GM21619 (cell line): ENCODE data around the gene PCDHA13.
"Not testable (repeated sequence)": the region's sequence is repeated elsewhere in the genome, so short reads cannot be mapped to it uniquely, and the experiment has no call there.

Experiments
- ATAC-seq: cut with Tn5 transposase; IDR thresholded peaks from one replicate; pipeline ENCODE4 v1.9.1; 2021; ENCODE audit not compliant: unreplicated experiment

Gene PCDHA13, protein sequence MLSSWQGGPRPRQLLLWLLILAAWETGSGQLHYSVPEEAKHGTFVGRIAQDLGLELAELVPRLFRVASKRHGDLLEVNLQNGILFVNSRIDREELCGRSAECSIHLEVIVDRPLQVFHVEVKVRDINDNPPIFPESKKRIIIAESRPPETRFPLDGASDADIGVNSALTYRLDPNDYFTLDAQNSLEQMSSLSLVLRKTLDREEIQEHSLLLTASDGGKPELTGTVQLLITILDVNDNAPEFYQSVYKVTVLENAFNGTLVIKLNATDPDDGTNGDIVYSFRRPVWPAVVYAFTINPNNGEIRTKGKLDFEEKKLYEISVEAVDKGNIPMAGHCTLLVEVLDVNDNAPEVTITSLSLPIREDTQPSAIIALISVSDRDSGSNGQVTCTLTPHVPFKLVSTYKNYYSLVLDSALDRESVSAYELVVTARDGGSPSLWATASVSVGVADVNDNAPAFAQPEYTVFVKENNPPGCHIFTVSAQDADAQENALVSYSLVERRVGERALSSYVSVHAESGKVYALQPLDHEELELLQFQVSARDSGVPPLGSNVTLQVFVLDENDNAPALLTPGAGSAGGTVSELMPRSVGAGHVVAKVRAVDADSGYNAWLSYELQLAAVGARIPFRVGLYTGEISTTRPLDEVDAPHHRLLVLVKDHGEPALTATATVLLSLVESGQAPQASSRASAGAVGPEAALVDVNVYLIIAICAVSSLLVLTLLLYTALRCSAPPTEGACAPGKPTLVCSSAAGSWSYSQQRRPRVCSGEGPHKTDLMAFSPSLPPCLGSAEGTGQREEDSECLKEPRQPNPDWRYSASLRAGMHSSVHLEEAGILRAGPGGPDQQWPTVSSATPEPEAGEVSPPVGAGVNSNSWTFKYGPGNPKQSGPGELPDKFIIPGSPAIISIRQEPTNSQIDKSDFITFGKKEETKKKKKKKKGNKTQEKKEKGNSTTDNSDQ

DNA sequence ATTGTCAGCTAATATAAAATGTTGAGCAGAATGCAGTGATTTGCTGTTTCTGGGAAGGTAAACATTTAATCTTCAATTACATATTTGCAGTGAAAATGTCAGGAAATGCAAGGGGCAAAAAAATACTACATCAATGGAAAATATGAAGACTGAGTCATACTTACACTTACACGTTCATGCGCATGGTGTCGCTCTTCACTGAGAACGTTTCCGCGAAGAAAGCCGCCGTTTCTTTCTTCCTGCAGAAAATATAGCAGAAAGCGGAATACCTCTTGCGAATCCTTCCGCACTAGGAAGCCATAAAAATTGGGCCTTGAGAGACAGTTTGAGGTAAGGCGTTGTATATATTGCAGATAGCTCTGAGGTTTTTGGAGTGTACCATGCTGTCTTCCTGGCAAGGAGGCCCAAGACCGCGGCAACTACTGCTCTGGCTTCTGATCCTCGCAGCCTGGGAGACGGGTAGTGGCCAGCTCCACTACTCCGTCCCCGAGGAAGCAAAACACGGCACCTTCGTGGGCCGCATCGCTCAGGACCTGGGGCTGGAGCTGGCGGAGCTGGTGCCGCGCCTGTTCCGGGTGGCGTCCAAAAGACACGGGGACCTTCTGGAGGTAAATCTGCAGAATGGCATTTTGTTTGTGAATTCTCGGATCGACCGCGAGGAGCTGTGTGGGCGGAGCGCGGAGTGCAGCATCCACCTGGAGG, at the start of gene PCDHA13:
Gene PCDHA13, plus strand, starts transcription at position 236 of the 702 bp plus-strand sequence. Its CDS starts 145 bp downstream, at position 381.
- no peak for ATAC-seq

DNA sequence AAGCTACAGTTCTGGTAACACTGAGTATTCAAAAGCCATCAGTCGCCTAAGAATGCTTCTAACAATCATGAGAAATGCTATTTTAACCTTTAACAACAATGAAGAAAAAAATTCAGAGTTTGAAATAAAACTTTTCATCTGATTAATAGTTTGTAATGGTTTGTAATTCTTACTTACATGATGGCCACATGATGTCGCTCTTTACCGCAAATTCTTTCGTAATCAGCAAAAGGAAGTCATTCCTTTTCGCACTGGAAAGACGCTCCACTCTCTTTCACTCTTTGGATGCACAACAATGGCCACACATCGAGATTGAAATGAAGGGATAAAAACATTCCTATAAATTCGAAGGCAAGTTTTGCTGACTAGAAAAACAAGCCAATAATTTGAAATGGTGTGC, 47.9 kb upstream of the PCDHA13 start, which contains the start of gene PCDHA7:
Gene PCDHA7, plus strand, starts transcription at position 277 of the 400 bp plus-strand sequence. Its CDS starts 115 bp downstream, at position 392.
- no peak for ATAC-seq

DNA sequence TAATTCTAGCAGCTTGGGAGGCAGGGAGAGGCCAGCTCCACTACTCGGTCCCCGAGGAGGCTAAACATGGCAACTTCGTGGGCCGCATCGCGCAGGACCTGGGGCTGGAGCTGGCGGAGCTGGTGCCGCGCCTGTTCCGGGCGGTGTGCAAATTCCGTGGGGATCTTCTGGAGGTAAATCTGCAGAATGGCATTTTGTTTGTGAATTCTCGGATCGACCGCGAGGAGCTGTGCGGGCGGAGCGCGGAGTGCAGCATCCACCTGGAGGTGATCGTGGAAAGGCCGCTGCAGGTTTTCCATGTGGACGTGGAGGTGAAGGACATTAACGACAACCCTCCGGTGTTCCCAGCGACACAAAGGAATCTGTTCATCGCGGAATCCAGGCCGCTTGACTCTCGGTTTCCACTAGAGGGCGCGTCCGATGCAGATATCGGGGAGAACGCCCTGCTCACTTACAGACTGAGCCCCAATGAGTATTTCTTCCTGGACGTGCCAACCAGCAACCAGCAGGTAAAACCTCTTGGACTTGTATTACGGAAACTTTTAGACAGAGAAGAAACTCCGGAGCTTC, 47.4 kb upstream of the PCDHA13 start:
- not testable (repeated sequence) for ATAC-seq

- ATAC-seq, result no peak
These were observed 46.1 kb upstream of the PCDHA13 start for GRCh38 chr5:140835622-140836510.

DNA sequence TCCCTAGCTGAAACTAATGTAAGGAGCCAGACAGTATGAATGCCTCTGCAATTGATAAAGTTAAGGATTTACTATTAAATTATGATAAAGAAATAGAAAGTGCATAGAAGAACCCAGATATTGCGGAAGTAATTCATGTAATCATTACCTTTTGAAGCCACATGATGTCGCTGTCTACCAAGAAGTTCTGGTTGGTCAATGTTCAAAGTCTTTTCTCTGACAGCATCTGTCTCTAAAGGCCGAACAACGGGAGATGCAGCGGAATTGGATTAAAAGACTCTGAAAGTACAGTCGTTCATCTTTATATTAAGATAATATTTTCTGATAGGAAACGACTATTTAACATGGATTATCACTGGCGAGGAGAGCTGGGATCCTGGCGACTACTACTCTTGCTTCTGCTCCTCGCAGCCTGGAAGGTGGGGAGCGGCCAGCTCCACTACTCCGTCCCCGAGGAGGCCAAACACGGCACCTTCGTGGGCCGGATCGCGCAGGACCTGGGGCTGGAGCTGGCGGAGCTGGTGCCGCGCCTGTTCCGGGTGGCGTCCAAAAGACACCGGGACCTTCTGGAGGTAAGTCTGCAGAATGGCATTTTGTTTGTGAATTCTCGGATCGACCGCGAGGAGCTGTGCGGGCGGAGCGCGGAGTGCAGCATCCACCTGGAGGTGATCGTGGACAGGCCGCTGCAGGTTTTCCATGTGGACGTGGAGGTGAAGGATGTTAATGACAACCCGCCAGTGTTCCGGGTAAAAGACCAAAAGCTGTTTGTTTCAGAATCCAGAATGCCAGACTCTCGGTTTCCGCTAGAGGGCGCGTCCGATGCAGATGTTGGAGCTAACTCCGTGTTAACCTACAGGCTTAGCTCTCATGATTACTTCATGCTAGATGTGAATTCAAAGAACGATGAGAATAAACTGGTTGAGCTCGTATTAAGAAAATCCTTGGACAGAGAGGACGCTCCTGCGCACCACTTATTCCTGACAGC, 40.7 kb upstream of the PCDHA13 start, which contains the start of gene PCDHA8:
Gene PCDHA8, plus strand, starts transcription at position 210 of the 985 bp plus-strand sequence. Its CDS starts 135 bp downstream, at position 345.
- no peak for ATAC-seq

DNA sequence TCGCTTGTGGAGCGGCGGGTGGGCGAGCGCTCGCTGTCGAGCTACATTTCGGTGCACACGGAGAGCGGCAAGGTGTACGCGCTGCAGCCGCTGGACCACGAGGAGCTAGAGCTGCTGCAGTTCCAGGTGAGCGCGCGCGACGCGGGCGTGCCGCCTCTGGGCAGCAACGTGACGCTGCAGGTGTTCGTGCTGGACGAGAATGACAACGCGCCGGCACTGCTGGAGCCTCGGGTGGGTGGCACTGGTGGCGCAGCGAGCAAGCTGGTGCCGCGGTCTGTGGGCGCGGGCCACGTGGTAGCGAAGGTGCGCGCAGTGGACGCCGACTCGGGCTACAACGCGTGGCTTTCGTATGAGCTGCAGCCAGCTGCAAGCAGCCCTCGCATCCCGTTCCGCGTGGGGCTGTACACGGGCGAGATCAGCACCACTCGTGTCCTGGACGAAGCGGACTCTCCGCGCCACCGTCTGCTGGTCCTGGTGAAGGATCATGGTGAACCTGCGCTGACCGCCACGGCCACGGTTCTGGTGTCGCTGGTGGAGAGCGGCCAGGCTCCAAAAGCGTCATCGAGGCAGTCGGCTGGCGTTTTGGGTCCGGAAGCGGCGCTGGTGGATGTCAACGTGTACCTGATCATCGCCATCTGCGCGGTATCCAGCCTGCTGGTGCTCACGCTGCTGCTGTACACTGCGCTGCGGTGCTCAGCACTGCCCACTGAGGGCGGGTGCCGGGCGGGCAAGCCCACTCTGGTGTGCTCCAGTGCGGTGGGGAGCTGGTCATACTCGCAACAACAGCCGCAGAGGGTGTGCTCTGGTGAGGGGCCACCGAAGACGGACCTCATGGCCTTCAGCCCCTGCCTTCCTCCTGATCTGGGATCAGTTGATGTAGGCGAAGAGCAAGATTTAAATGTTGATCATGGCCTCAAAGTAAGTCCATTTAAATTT, 38.9 kb upstream of the PCDHA13 start:
- ATAC-seq, result no peak

DNA sequence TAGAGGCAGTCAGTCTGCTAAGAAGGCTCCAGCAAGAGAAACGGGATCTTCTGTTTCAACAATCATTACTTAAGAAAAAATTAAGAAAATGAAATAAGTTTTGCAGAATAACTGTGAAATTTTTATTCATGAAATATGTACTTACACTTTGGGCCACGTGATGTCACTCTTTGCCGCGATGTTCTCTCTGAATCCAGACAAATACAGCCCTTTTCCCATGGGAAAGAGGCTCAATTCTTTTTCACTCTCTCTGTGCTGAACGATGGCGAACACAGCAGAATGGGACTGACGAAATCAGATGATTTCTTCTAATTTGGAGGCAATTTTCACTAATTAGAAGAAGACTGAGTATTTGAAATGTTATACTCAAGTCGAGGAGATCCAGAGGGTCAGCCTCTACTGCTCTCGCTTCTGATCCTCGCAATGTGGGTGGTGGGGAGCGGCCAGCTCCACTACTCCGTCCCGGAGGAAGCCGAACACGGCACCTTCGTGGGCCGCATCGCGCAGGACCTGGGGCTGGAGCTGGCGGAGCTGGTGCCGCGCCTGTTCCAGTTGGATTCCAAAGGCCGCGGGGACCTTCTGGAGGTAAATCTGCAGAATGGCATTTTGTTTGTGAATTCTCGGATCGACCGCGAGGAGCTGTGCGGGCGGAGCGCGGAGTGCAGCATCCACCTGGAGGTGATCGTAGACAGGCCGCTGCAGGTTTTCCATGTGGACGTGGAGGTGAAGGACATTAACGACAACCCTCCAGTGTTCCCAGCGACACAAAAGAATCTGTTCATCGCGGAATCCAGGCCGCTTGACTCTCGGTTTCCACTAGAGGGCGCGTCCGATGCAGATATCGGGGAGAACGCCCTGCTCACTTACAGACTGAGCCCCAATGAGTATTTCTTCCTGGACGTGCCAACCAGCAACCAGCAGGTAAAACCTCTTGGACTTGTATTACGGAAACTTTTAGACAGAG, 33.5 kb upstream of the PCDHA13 start, which contains the start of gene PCDHA9:
Gene PCDHA9, plus strand, starts transcription at position 244 of the 964 bp plus-strand sequence. Its CDS starts 114 bp downstream, at position 358.
- ATAC-seq, result not testable (repeated sequence)

DNA sequence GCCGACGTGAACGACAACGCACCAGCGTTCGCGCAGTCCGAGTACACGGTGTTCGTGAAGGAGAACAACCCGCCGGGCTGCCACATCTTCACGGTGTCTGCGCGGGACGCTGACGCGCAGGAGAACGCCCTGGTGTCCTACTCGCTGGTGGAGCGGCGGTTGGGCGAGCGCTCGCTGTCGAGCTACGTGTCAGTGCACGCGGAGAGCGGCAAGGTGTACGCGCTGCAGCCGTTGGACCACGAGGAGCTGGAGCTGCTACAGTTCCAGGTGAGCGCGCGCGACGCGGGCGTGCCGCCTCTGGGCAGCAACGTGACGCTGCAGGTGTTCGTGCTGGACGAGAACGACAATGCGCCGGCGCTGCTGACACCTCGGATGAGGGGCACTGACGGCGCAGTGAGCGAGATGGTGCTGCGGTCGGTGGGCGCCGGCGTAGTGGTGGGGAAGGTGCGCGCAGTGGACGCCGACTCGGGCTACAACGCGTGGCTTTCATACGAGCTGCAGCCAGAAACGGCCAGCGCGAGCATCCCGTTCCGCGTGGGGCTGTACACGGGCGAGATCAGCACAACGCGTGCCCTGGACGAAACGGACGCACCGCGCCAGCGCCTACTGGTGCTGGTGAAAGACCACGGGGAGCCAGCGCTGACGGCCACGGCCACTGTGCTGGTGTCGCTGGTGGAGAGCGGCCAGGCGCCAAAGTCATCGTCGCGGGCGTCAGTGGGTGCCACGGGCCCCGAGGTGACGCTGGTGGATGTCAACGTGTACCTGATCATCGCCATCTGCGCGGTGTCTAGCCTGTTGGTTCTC, 31.9 kb upstream of the PCDHA13 start:
- ATAC-seq, result not testable (repeated sequence)

DNA sequence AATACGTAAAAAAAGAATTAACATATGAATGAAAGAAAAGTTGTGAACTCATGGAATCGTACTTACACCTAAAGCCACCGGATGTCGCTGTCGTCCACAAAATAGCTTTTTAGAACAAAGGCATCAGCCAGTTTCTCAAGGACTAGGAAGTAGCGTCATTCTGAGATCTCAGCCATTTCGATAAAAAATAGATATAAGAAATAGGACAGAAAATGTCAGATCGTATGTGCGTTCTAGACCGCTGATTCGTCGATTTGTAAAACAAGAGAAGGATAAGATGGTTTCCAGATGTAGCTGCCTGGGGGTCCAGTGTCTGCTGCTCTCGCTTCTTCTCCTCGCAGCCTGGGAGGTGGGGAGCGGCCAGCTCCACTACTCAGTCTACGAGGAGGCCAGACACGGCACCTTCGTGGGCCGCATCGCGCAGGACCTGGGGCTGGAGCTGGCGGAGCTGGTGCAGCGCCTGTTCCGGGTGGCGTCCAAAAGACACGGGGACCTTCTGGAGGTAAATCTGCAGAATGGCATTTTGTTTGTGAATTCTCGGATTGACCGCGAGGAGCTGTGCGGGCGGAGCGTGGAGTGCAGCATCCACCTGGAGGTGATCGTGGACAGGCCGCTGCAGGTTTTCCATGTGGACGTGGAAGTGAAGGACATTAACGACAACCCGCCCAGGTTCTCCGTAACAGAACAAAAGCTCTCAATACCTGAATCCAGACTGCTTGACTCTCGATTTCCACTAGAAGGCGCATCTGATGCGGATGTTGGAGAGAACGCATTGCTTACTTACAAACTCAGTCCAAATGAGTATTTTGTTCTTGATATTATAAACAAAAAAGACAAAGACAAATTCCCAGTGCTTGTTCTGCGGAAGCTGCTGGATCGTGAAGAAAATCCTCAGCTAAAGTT, 25.9 kb upstream of the PCDHA13 start, which contains the start of gene PCDHA10:
Gene PCDHA10, plus strand, starts transcription at position 126 of the 903 bp plus-strand sequence. Its CDS starts 152 bp downstream, at position 278.
- no peak for ATAC-seq

- ATAC-seq, result no peak
These were observed 24.5 kb upstream of the PCDHA13 start for GRCh38 chr5:140857177-140857986.

DNA sequence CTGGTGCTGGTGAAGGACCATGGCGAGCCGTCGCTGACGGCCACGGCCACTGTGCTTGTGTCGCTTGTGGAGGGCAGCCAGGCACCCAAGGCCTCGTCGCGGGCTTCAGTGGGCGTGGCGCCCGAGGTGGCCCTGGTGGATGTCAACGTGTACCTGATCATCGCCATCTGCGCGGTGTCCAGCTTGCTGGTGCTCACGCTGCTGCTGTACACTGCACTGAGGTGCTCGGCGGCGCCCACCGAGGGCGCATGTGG, 24.0 kb upstream of the PCDHA13 start:
- no peak for ATAC-seq

GRCh38 chr5:140862441-140863295, 19.3 kb upstream of the PCDHA13 start:
- ATAC-seq, result no peak
